Measurements from ENCODE around the gene MVB12B.

- TF ChIP-seq EZH2 (IDR thresholded peaks at IDR 0.05; ENCODE audit: insufficient read depth, low read length) (no peak), CTCF (IDR thresholded peaks at IDR 0.05; ENCODE audit: insufficient read depth, low read depth, low read length) (no peak)
Measured at GRCh38 chr9:126472198-126472947, 145.7 kb downstream of the MVB12B start.

All from astrocyte (in vitro differentiated cells and primary cell).